H1 (cell line): ENCODE data around the gene PRLH.

ENCODE experiments used
- CREB1 ChIP-seq: IDR thresholded peaks from 2 replicates; pipeline ENCODE4 v1.6.1; 2012; ENCODE audit warnings: inconsistent platforms
- EGR1 ChIP-seq: IDR thresholded peaks from 2 replicates; pipeline ENCODE4 v1.6.1; 2011; ENCODE audit warnings: low read depth, low read length, borderline replicate concordance
- EZH2 ChIP-seq: fragments of 200-600 bp; sonication (generic); IDR thresholded peaks from 2 replicates; pipeline ENCODE4 v1.7.1; 2012; ENCODE audit warnings: low read depth, mild to moderate bottlenecking, moderate library complexity, low read length, inconsistent platforms; ENCODE audit not compliant: severe bottlenecking
- JUN ChIP-seq: IDR thresholded peaks from 2 replicates; pipeline ENCODE4 v1.6.1; 2011; ENCODE audit warnings: low read depth, mild to moderate bottlenecking, improper control_type of control experiment, low read length
- POLR2A ChIP-seq, 2 experiments: IDR thresholded peaks; 1 replicate in 1 of 2; 2 replicates in 1 of 2; pipeline ENCODE4 v1.6.1; 2011; ENCODE audit warnings: low read depth in 2 of 2, low read length in 2 of 2, mild to moderate bottlenecking in 2 of 2; ENCODE audit errors: control extremely low read depth in 1 of 2
- SIN3A ChIP-seq, 2 experiments: IDR thresholded peaks in 1 of 2; conservative IDR thresholded peaks in 1 of 2; 2 replicates each; pipeline ENCODE4 v1.6.1; 2011 to 2012; ENCODE audit warnings: low read length in 2 of 2, improper control_type of control experiment in 1 of 2, low read depth in 1 of 2, mild to moderate bottlenecking in 1 of 2
- SP1 ChIP-seq: IDR thresholded peaks from 2 replicates; pipeline ENCODE4 v1.6.1; 2011; ENCODE audit warnings: low read depth, low read length
- TAF1 ChIP-seq: IDR thresholded peaks from 2 replicates; pipeline ENCODE4 v1.6.1; 2011; ENCODE audit warnings: mild to moderate bottlenecking, low read depth, low read length
- TF ChIP-seq, protein P1 (sequence below), 3 experiments: IDR thresholded peaks; 1 replicate in 2 of 3; 2 replicates in 1 of 3; pipeline versions ENCODE4 v1.5.1 to v1.6.1; 2011; ENCODE audit warnings: low read length in 3 of 3, mild to moderate bottlenecking in 3 of 3, inconsistent platforms in 2 of 3, low read depth in 1 of 3, moderate library complexity in 1 of 3; ENCODE audit not compliant: insufficient read depth in 1 of 3; ENCODE audit errors: control extremely low read depth in 1 of 3

DNA sequence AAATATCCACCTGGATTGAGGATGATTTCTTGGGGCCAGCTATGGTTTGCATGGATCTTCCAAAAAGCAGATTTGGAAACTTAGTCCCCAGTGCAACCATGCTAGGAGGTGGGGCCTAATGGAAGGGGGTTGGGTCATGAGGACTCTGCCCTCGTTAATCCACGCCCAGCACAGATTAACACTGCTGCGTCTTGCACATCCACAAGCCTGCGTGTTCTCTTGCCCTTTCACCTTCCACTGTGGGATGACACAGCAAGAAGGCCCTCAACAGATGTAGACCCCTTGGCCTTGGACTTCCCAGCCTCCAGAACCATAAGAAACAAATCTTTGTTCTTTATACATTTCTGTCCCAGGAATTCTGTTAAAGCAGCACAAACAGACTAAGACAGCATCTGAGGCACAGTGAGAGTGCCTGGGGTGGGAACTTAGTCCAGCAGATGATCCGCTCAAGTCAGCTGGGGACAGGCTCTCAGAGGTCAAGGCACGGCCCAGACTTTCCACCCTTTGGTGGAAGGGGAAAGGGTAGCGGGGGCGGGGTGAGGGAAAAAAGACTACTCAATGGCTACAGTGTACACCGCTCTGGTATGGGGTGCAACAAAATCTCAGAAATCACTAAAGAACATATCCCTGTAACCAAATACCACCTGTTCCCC, 21.8 kb downstream of the PRLH start:
- TF ChIP-seq EZH2 (no peak), CREB1 (no peak), JUN (no peak), EGR1 (no peak), SP1 (no peak), POLR2A (IDR thresholded peaks at IDR 0.05; ENCODE audit: control extremely low read depth in 1 of 2, low read depth in 2 of 2, low read length in 2 of 2) (no peak), TAF1 (no peak), SIN3A (conservative IDR thresholded peaks at IDR 0.05 in 1 of 2, IDR thresholded peaks at IDR 0.05 in 1 of 2; ENCODE audit: low read depth in 1 of 2, low read length in 2 of 2) (no peak)
- TF ChIP-seq, protein P1, sequence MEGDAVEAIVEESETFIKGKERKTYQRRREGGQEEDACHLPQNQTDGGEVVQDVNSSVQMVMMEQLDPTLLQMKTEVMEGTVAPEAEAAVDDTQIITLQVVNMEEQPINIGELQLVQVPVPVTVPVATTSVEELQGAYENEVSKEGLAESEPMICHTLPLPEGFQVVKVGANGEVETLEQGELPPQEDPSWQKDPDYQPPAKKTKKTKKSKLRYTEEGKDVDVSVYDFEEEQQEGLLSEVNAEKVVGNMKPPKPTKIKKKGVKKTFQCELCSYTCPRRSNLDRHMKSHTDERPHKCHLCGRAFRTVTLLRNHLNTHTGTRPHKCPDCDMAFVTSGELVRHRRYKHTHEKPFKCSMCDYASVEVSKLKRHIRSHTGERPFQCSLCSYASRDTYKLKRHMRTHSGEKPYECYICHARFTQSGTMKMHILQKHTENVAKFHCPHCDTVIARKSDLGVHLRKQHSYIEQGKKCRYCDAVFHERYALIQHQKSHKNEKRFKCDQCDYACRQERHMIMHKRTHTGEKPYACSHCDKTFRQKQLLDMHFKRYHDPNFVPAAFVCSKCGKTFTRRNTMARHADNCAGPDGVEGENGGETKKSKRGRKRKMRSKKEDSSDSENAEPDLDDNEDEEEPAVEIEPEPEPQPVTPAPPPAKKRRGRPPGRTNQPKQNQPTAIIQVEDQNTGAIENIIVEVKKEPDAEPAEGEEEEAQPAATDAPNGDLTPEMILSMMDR (IDR thresholded peaks at IDR 0.05; ENCODE audit: control extremely low read depth in 1 of 3, insufficient read depth in 1 of 3, low read depth in 1 of 3, low read length in 3 of 3) = no peak
